ENCODE measurements around the gene SARM1. TPM values are rescaled to one million over a fixed set of nuclear protein-coding genes. Genes with fewer than 3 reads are reported as not detected.

Gene SARM1
- total RNA-seq, 3 donors from 2014 or later (not counting 1 experiment from before 2014, with no cell fraction given), result 25.7 to 33.0 (median 26.2) TPM

GRCh38 chr17:28370744-28371103, 770 bp upstream of the SARM1 start:
- H3K4me3 Mint-ChIP-seq, result peak overlapping the region; percentile 95
- H3K36me3 ChIP-seq (ENCODE audit: control insufficient read depth, insufficient read depth, low read length), result no peaks in the 10 kb centered on the region
- peak overlapping the region; percentile 85 to 93 for H3K27ac Mint-ChIP-seq
- no peak overlapping the region for H3K4me3 ChIP-seq (ENCODE audit: low read length)
- WGBS (ENCODE audit: insufficient coverage), result 100% methylated on average over 1 of the region's 1 CpG
- peak in 1 of 2 donors; percentile 23 for DNase-seq
- no peaks in the 10 kb centered on the region for H3K9me3 ChIP-seq (ENCODE audit: control insufficient read depth, insufficient read depth, low read length)
- intact Hi-C loops (cut with micrococcal nuclease), result no loop called here
- peaks cover 23% of the 10 kb centered on the region for H3K4me1 ChIP-seq (ENCODE audit: control insufficient read depth, insufficient read depth, low read length)
- ATAC-seq, result no peak
- H3K27me3 Mint-ChIP-seq (ENCODE audit: low read depth in 2 of 2), result no peaks in the 10 kb centered on the region
- H3K9me3 Mint-ChIP-seq, result no peaks in the 10 kb centered on the region
- no peaks in the 10 kb centered on the region for H3K36me3 Mint-ChIP-seq
- no peak for TF ChIP-seq CTCF (IDR thresholded peaks at IDR 0.05)
- no peaks in the 10 kb centered on the region for H3K27me3 ChIP-seq (ENCODE audit: control insufficient read depth, insufficient read depth, low read length)
- peak overlapping the region; percentile 51 for H3K27ac ChIP-seq (ENCODE audit: low read length)
- peaks cover 10 to 23% of the 10 kb centered on the region in 2 donors for H3K4me1 Mint-ChIP-seq

- intact Hi-C loops (cut with micrococcal nuclease), result no loop called here
- H3K4me1 ChIP-seq (ENCODE audit: control insufficient read depth, insufficient read depth, low read length), result peaks cover 23% of the 10 kb centered on the region
- TF ChIP-seq CTCF (IDR thresholded peaks at IDR 0.05), result no peak
- Mint-ChIP-seq H3K27ac (peak overlapping the region; percentile 85 to 93), H3K9me3 (no peaks in the 10 kb centered on the region), H3K36me3 (no peaks in the 10 kb centered on the region), H3K4me1 (peaks cover 10 to 23% of the 10 kb centered on the region in 2 donors), H3K27me3 (ENCODE audit: low read depth in 2 of 2) (no peaks in the 10 kb centered on the region), H3K4me3 (peak overlapping the region; percentile 81)
- H3K27ac ChIP-seq (ENCODE audit: low read length), result no peak overlapping the region
- WGBS (ENCODE audit: insufficient coverage), result 8% methylated on average over 51 of the region's 53 CpGs
- ATAC-seq (peak in 1 of 3 donors; percentile 2), DNase-seq (peak in 1 of 2 donors; percentile 46)
- H3K27me3 ChIP-seq (ENCODE audit: control insufficient read depth, insufficient read depth, low read length), result no peaks in the 10 kb centered on the region
- H3K9me3 ChIP-seq (ENCODE audit: control insufficient read depth, insufficient read depth, low read length), result no peaks in the 10 kb centered on the region
- peak overlapping the region; percentile 13 for H3K4me3 ChIP-seq (ENCODE audit: low read length)
- H3K36me3 ChIP-seq (ENCODE audit: control insufficient read depth, insufficient read depth, low read length), result no peaks in the 10 kb centered on the region
These were observed 880 bp downstream of the SARM1 start for GRCh38 chr17:28372203-28372944.

- ATAC-seq, result no peak
- intact Hi-C loops (cut with micrococcal nuclease), result no loop called here
- peak overlapping the region in 1 of 2 donors; percentile 93 for H3K27ac Mint-ChIP-seq
- Histone ChIP-seq H3K36me3 (ENCODE audit: control insufficient read depth, insufficient read depth, low read length) (no peaks in the 10 kb centered on the region), H3K27ac (ENCODE audit: low read length) (no peak overlapping the region), H3K4me3 (ENCODE audit: low read length) (no peak overlapping the region), H3K27me3 (ENCODE audit: control insufficient read depth, insufficient read depth, low read length) (no peaks in the 10 kb centered on the region), H3K4me1 (ENCODE audit: control insufficient read depth, insufficient read depth, low read length) (peaks cover 23% of the 10 kb centered on the region), H3K9me3 (ENCODE audit: control insufficient read depth, insufficient read depth, low read length) (no peaks in the 10 kb centered on the region)
- H3K4me3 Mint-ChIP-seq, result peak overlapping the region; percentile 81
- no peaks in the 10 kb centered on the region for H3K36me3 Mint-ChIP-seq
- no peaks in the 10 kb centered on the region for H3K9me3 Mint-ChIP-seq
- WGBS (ENCODE audit: insufficient coverage), result 100% methylated on average over 1 of the region's 6 CpGs
- TF ChIP-seq CTCF (IDR thresholded peaks at IDR 0.05), result no peak
- DNase-seq, result no peak
- peaks cover 10 to 23% of the 10 kb centered on the region in 2 donors for H3K4me1 Mint-ChIP-seq
- no peaks in the 10 kb centered on the region for H3K27me3 Mint-ChIP-seq (ENCODE audit: low read depth in 2 of 2)
These were observed 1.4 kb downstream of the SARM1 start for GRCh38 chr17:28372945-28373274.
